ENCODE results near the gene MYBPHL.

DNA sequence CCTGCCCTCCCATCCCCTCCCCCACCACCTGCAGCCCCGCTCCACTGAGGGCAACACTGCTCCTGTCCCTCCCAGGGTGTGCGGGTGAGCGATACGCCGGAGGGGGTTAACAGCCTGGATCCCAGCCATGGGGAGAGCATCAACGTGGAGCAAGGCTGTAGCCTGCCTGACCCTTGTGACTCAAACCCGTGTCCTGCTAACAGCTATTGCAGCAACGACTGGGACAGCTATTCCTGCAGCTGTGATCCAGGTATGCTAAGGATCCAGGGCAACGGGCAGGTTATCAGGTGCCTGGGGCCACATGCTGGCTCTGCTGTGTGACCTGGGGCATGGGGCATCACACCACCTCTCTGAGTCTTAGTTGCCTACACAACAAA is 42.4 kb downstream of the MYBPHL start:
- TF ChIP-seq POLR2A (IDR thresholded peaks at IDR 0.05; ENCODE audit: insufficient read depth in 1 of 2, low read depth in 2 of 2, low read length in 2 of 2) (no peak), GMEB2 (CRISPR knock-in tag; IDR thresholded peaks at IDR 0.05; ENCODE audit: low read depth) (no peak), TAF15 (IDR thresholded peaks at IDR 0.05; ENCODE audit: low read depth, low read length, poor library complexity, severe bottlenecking) (no peak), ZNF263 (CRISPR knock-in tag; IDR thresholded peaks at IDR 0.05) (no peak), ZNF577 (CRISPR knock-in tag; IDR thresholded peaks at IDR 0.05; ENCODE audit: borderline replicate concordance, low read depth) (no peak), RAD21 (CRISPR knock-in tag; IDR thresholded peaks at IDR 0.05) (no peak), CHD2 (IDR thresholded peaks at IDR 0.05; ENCODE audit: low read depth, low read length) (no peak), JUN (CRISPR knock-in tag; IDR thresholded peaks at IDR 0.05) (no peak), HOXD1 (CRISPR knock-in tag; IDR thresholded peaks at IDR 0.05) (no peak), FOXM1 (CRISPR knock-in tag; IDR thresholded peaks at IDR 0.05) (no peak)
- TF ChIP-seq, protein P1, sequence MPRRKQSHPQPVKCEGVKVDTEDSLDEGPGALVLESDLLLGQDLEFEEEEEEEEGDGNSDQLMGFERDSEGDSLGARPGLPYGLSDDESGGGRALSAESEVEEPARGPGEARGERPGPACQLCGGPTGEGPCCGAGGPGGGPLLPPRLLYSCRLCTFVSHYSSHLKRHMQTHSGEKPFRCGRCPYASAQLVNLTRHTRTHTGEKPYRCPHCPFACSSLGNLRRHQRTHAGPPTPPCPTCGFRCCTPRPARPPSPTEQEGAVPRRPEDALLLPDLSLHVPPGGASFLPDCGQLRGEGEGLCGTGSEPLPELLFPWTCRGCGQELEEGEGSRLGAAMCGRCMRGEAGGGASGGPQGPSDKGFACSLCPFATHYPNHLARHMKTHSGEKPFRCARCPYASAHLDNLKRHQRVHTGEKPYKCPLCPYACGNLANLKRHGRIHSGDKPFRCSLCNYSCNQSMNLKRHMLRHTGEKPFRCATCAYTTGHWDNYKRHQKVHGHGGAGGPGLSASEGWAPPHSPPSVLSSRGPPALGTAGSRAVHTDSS (CRISPR knock-in tag; conservative IDR thresholded peaks at IDR 0.05): no peak
